IMR-90 (cell line): ENCODE measurements around the gene OR5H15. TPM values are rescaled to one million over a fixed set of nuclear protein-coding genes. Genes with fewer than 3 reads are reported as not detected.
"Not testable (repeated sequence)": the region's sequence is repeated elsewhere in the genome, so short reads cannot be mapped to it uniquely, and the experiment has no call there.

Source experiments
- ATAC-seq: fragments of 200-7000 bp; cut with Tn5 transposase; 2 replicates; pipeline ENCODE4 v1.9.1; 2020; ENCODE audit warnings: low read depth, mild to moderate bottlenecking, moderate library complexity
- BruUV-seq: library from RNA; stranded (reverse); fragments of 400-500 nt; replicated peaks from 2 replicates; lab custom pipeline; 2021; lab: Mats Ljungman, UMichigan
- CTCF ChIA-PET: fragments of 300-600 bp; formaldehyde crosslinking; extraction: SDS; loops from one replicate; lab custom pipeline; 2021; ENCODE audit warnings: antibody characterized with exemption; lab: Yijun Ruan, JAX
- POLR2A ChIA-PET: fragments of 300-600 bp; sonication (Branson Sonifier 250); formaldehyde crosslinking; loops from one replicate; lab custom pipeline; 2022; ENCODE audit warnings: antibody characterized with exemption; ENCODE audit not compliant: unreplicated experiment; lab: Charles Lee
- DNase-seq: peaks from one replicate; pipeline ENCODE4 v3.0.0; 2013
- H2AFZ ChIP-seq: replicated peaks from 2 replicates; pipeline ENCODE3; 2013; ENCODE audit warnings: low read length, mild to moderate bottlenecking; ENCODE audit not compliant: poor library complexity
- H2AK5ac ChIP-seq: 2 replicates; pipeline ENCODE4 v1.6.1; 2013; ENCODE audit warnings: low read depth, low read length, inconsistent platforms
- H2AK9ac ChIP-seq: replicated peaks from 2 replicates; pipeline ENCODE3; 2013; ENCODE audit warnings: mild to moderate bottlenecking, low read depth, low read length, moderate library complexity; ENCODE audit not compliant: poor library complexity
- H2BK120ac ChIP-seq: 2 replicates; pipeline ENCODE4 v1.6.1; 2013; ENCODE audit warnings: low read depth, low read length, inconsistent platforms
- H2BK15ac ChIP-seq: 3 replicates; pipeline ENCODE4 v1.6.1; 2013; ENCODE audit warnings: low read depth, low read length, inconsistent platforms
- H2BK20ac ChIP-seq: 2 replicates; pipeline ENCODE4 v1.6.1; 2013; ENCODE audit warnings: low read depth, mild to moderate bottlenecking, inconsistent platforms, low read length, moderate library complexity
- H2BK5ac ChIP-seq: 2 replicates; pipeline ENCODE4 v1.6.1; 2013; ENCODE audit warnings: mild to moderate bottlenecking, low read depth, low read length, inconsistent platforms; ENCODE audit not compliant: poor library complexity, severe bottlenecking
- H3K14ac ChIP-seq: replicated peaks from 2 replicates; pipeline ENCODE4 v1.6.1; 2013; ENCODE audit warnings: low read depth, low read length, inconsistent platforms
- H3K18ac ChIP-seq: 2 replicates; pipeline ENCODE4 v1.6.1; 2013; ENCODE audit warnings: low read depth, low read length, control low read depth
- H3K23ac ChIP-seq: 2 replicates; pipeline ENCODE4 v1.6.1; 2013; ENCODE audit warnings: low read depth, low read length, inconsistent platforms
- H3K27ac ChIP-seq: 2 replicates; pipeline ENCODE4 v1.5.1; 2013; ENCODE audit warnings: mild to moderate bottlenecking, control low read depth, low read length; ENCODE audit not compliant: insufficient read depth
- H3K27me3 ChIP-seq: 2 replicates; pipeline ENCODE4 v1.6.1; 2013; ENCODE audit warnings: low read length; ENCODE audit not compliant: control insufficient read depth, insufficient read depth
- H3K36me3 ChIP-seq: 2 replicates; pipeline ENCODE4 v1.6.1; 2013; ENCODE audit warnings: low read length, mixed read lengths; ENCODE audit not compliant: control insufficient read depth, insufficient read depth
- H3K4ac ChIP-seq: 2 replicates; pipeline ENCODE4 v1.6.1; 2013; ENCODE audit warnings: low read depth, low read length, inconsistent platforms
- H3K4me1 ChIP-seq: 2 replicates; pipeline ENCODE4 v1.6.1; 2013; ENCODE audit warnings: low read length, mixed read lengths; ENCODE audit not compliant: control insufficient read depth, insufficient read depth
- H3K4me2 ChIP-seq: 2 replicates; pipeline ENCODE4 v1.6.1; 2013; ENCODE audit warnings: low read depth, mild to moderate bottlenecking, control low read depth, low read length, moderate library complexity
- H3K4me3 ChIP-seq: 2 replicates; pipeline ENCODE4 v1.5.1; 2013; ENCODE audit warnings: low read depth, mild to moderate bottlenecking, control low read depth, low read length, moderate library complexity; ENCODE audit not compliant: insufficient read depth
- H3K56ac ChIP-seq: 2 replicates; pipeline ENCODE4 v1.6.1; 2013; ENCODE audit warnings: low read length, inconsistent platforms; ENCODE audit not compliant: insufficient read depth; ENCODE audit errors: extremely low read depth
- H3K79me1 ChIP-seq, 2 experiments: 2 replicates each; pipeline ENCODE4 v1.6.1; 2013; ENCODE audit warnings: low read length in 2 of 2, inconsistent platforms in 1 of 2, low read depth in 1 of 2
- H3K9ac ChIP-seq: 2 replicates; pipeline ENCODE4 v1.6.1; 2013; ENCODE audit warnings: low read depth, low read length, control low read depth
- H3K9me1 ChIP-seq: 2 replicates; pipeline ENCODE4 v1.6.1; 2013; ENCODE audit warnings: low read length, inconsistent platforms; ENCODE audit not compliant: insufficient read depth
- H3K9me3 ChIP-seq: 2 replicates; pipeline ENCODE4 v1.6.1; 2013; ENCODE audit warnings: low read length; ENCODE audit not compliant: control insufficient read depth, insufficient read depth
- H4K20me1 ChIP-seq: 2 replicates; pipeline ENCODE4 v1.6.1; 2013; ENCODE audit warnings: low read length, inconsistent platforms; ENCODE audit not compliant: insufficient read depth
- H4K5ac ChIP-seq: 2 replicates; pipeline ENCODE4 v1.6.1; 2013; ENCODE audit warnings: mild to moderate bottlenecking, low read depth, low read length, control low read depth
- H4K8ac ChIP-seq, 2 experiments: 2 replicates each; pipeline ENCODE4 v1.6.1; 2013; ENCODE audit warnings: low read depth in 2 of 2, low read length in 2 of 2, control low read depth in 1 of 2, inconsistent platforms in 1 of 2
- H4K91ac ChIP-seq: 2 replicates; pipeline ENCODE4 v1.6.1; 2013; ENCODE audit warnings: low read depth, low read length, inconsistent platforms; ENCODE audit not compliant: insufficient read depth
- WGBS, 2 experiments: methylation state at CpG; one replicate each; pipeline versions ENCODE4 v1.1.5 to v1.1.7; 2013; ENCODE audit warnings: missing lambda C conversion rate in 2 of 2; ENCODE audit not compliant: insufficient read length in 1 of 2; ENCODE audit errors: extremely low coverage in 2 of 2; 5-methylcytosine and 5-hydroxymethylcytosine counted together
- dilution Hi-C: fragments of 300-500 bp; cut with HindIII; formaldehyde crosslinking; loops from one replicate; pipeline ENCODE4 v1.14.3; 2018; ENCODE audit warnings: low sequenced_read_pairs; ENCODE audit not compliant: unreplicated experiment
- in situ Hi-C: fragments of 300-500 bp; cut with MboI; formaldehyde crosslinking; loops from 3 replicates; pipeline ENCODE4 v1.14.3; 2019; ENCODE audit warnings: low sequenced_read_pairs, inconsistent platforms, mixed read lengths
- intact Hi-C: fragments of 100-400 bp; cut with micrococcal nuclease; formaldehyde crosslinking; loops from 2 replicates; pipeline ENCODE4 v1.10.0; 2022
- polyA plus RNA-seq, 3 experiments: library from polyadenylated mRNA; depleted of rRNA; stranded (reverse); fragments of >200 nt; gene quantifications; 2 replicates each; pipeline ENCODE4 v1.2.3, GENCODE V29; 2012; ENCODE audit warnings: low replicate concordance in 1 of 3
- total RNA-seq: library from RNA; depleted of rRNA; stranded (reverse); fragments of >200 nt; gene quantifications from 2 replicates; pipeline ENCODE4 v1.2.3, GENCODE V29; 2012

OR5H15 gene
- total and polyA plus RNA-seq, 2 of the 4 experiments (the other 2 are of a cell fraction), result not detected

DNA sequence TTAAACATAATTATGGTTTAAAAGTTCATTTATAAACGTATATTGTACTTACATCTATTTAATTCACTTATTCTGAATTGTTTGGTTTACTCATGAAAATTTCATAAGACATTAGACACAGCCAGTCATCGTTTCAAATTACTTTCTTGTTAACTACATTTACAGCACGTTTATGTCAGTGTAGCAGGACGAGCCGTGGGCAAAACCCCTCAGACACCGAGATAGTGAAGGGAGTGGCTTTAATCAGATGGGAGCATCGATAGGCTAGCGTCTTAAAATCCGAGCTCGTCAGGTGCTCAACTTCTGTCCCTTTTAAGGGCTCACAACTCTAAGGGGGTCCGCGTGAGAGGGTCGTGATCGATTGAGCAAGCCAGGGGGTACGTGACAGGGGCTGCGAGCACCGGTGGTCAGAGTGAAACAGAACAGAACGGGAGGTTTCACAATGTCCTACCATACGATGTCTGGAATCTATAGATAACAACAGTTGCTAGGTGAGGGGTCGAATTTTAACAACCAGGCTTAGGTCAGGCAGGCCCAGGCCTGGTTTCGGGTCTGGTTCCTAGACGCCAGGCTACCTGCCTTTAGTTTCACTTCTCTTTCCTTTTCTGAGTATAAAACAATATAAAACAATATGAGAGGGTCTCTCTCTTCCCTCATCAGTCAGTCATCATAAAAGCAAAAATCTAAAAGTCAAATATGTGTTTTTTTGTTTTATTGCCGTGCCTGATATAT lies 28.5 kb upstream of the OR5H15 start:
- in situ Hi-C loops, H3K4ac ChIP-seq, H3K4me3 ChIP-seq, H3K27ac ChIP-seq, H2AK5ac ChIP-seq, H2BK15ac ChIP-seq, H3K14ac ChIP-seq, H3K4me1 ChIP-seq, H4K8ac ChIP-seq, ATAC-seq, H3K4me2 ChIP-seq, DNase-seq, H2BK20ac ChIP-seq, H3K23ac ChIP-seq, H4K5ac ChIP-seq, H3K79me1 ChIP-seq, H3K27me3 ChIP-seq, H2BK120ac ChIP-seq, H3K56ac ChIP-seq, H3K9ac ChIP-seq, H3K18ac ChIP-seq, intact Hi-C loops, dilution Hi-C loops, H2BK5ac ChIP-seq, H3K9me3 ChIP-seq, H3K9me1 ChIP-seq, POLR2A ChIA-PET, CTCF ChIA-PET, H4K20me1 ChIP-seq, H2AFZ ChIP-seq, H3K36me3 ChIP-seq, H4K91ac ChIP-seq, BruUV-seq, H2AK9ac ChIP-seq: not testable (repeated sequence)
- 43% methylated on average over 6 of the region's 23 CpGs; no CpG with 5 or more reads in 1 of the 2 experiments for WGBS, 2 experiments
